Measurements from ENCODE around the gene AREL1.
A peak's percentile ranks its signal among the peaks of the same experiment; 100 is the strongest.

The AREL1 gene

DNA sequence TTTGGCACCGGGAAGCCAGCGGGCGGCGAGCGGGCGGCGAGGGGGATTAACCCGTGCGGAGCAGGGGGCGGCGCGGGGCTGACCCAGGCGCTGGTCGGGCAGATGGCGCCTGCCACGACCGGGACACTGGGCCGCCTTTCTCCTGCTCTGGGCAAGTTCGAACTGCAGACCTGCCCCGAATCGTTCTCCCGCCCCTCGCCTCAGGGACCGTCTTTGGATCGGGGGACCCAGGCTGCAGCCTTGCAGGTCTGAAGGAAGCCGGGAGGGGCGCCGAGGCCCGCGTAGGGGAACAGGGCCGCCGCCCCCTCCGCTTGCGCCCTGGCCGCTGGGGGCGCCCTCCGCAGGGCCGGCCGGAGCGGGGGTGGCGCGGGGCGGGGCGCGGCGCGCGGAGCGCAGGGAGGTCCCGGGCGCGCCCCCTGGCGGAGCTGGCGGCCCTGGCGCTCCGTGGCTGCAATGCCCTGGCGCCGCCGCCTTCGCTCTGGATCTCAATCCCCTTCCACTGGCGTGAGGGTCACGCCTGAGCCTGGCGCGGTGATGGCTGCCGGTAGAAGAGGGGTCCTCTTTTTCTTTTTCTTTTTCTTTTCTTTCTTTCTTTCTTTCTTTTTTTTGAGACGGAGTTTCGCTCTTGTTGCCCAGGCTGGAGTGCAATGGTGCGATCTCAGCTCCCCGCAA, 100.4 kb downstream of the AREL1 start:
- DNase-seq (ENCODE audit: low read depth, low spot score), result peak; percentile 60

DNA sequence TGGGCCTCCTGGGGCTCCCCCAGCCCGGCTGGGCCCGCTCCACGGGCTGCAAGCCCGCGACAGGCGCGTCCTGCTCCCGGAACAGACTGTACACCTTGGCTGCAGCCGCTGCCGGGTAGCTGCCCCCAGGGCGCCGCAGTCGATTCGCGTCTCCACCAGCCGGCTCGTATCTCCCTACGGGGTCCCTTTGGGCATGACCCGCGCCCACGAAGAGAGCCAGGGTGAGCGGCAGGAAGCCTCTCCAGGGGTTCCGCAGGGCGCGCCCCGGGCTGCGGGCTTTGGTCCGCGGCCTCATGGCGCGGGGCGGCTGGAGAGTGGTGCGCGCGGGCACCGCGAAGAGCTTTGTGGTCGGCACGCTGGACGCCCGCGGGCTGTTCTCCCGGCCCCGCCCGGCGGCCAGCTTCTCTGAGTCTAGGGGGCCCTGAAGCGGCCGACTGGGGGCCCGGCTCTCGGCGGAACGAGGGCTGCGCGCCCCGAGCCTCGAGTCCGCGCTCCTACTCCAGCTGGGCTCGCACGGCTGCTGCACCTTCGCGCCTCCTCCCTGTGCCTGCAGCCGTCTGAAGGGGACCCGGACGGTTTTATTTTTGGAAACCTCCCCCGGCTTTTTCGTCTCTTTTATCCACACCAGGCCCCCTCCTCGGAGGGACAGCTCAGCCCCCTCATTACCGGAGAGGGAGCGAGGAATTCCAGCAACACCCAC, 101.1 kb downstream of the AREL1 start, which contains the start of gene LTBP2:
TSS of gene LTBP2 (minus strand) at position 588 of the 700 bp plus-strand sequence. CDS start at position 295, 293 bp downstream.
- no peak for DNase-seq (ENCODE audit: low read depth, low spot score)

Measured in activated naive CD8-positive, alpha-beta T cell treated with anti-CD3 and anti-CD28 coated beads, Interleukin-2, amount 50 U/mL, for 16 hours (primary cell).